ENCODE data around the gene TET2. TPM values are rescaled to one million over a fixed set of nuclear protein-coding genes. Genes with fewer than 3 reads are reported as not detected.

TET2 gene
- total and polyA plus RNA-seq, 2 of the 4 experiments (the other 2 are of a cell fraction) = 5.6 to 25.3 TPM

GRCh38 chr4:105296672-105297071, 150.0 kb downstream of the TET2 start:
- WGBS, 2 experiments (ENCODE audit: extremely low coverage in 2 of 2, insufficient read length in 1 of 2) = 93% methylated on average over 3 of the region's 6 CpGs; no CpG with 5 or more reads in 1 of the 2 experiments
- ChIA-PET CTCF (interaction anchor here (0.6 kb wide), 1 partner anchor 107 kb away, joined by 4 read pairs; no protein-coding TSS in a partner anchor), POLR2A (ENCODE audit: unreplicated experiment) (no interaction called here)
- Histone ChIP-seq H3K9me3 (ENCODE audit: control insufficient read depth, insufficient read depth, low read length) (no peaks in the 10 kb centered on the region), H4K20me1 (ENCODE audit: insufficient read depth, low read length) (no peaks in the 10 kb centered on the region), H4K91ac (ENCODE audit: insufficient read depth, low read depth, low read length) (no peak overlapping the region), H3K4me2 (ENCODE audit: low read depth, low read length) (no peak overlapping the region), H2AFZ (replicated peaks; ENCODE audit: low read length, poor library complexity) (no peak overlapping the region), H3K9ac (ENCODE audit: low read depth, low read length) (no peak overlapping the region), H2BK20ac (ENCODE audit: low read depth, low read length) (no peak overlapping the region), H4K8ac (ENCODE audit: low read depth in 2 of 2, low read length in 2 of 2) (no peak overlapping the region), H2AK5ac (ENCODE audit: low read depth, low read length) (no peak overlapping the region), H2BK120ac (ENCODE audit: low read depth, low read length) (no peak overlapping the region), H3K4me1 (ENCODE audit: control insufficient read depth, insufficient read depth, low read length) (no peaks in the 10 kb centered on the region), H3K56ac (ENCODE audit: extremely low read depth, insufficient read depth, low read length) (no peak overlapping the region), H3K4ac (ENCODE audit: low read depth, low read length) (no peak overlapping the region), H3K23ac (ENCODE audit: low read depth, low read length) (no peak overlapping the region), H3K4me3 (ENCODE audit: insufficient read depth, low read depth, low read length) (no peak overlapping the region), H3K27ac (ENCODE audit: insufficient read depth, low read length) (no peak overlapping the region), H3K36me3 (ENCODE audit: control insufficient read depth, insufficient read depth, low read length) (no peaks in the 10 kb centered on the region), H3K27me3 (ENCODE audit: control insufficient read depth, insufficient read depth, low read length) (no peaks in the 10 kb centered on the region), H4K5ac (ENCODE audit: low read depth, low read length) (no peak overlapping the region), H2BK15ac (ENCODE audit: low read depth, low read length) (no peak overlapping the region), H2BK5ac (ENCODE audit: low read depth, low read length, poor library complexity, severe bottlenecking) (no peak overlapping the region), H3K79me1 (ENCODE audit: low read depth in 1 of 2, low read length in 2 of 2) (no peaks in the 10 kb centered on the region), H2AK9ac (replicated peaks; ENCODE audit: low read depth, low read length, poor library complexity) (no peak overlapping the region), H3K18ac (ENCODE audit: low read depth, low read length) (no peak overlapping the region), H3K14ac (replicated peaks; ENCODE audit: low read depth, low read length) (no peak overlapping the region), H3K9me1 (ENCODE audit: insufficient read depth, low read length) (no peaks in the 10 kb centered on the region)
- ATAC-seq (ENCODE audit: low read depth) (no peak), DNase-seq (no peak)
- BruUV-seq (replicated peaks) = no TSS peak
- dilution Hi-C loops (cut with HindIII; ENCODE audit: low sequenced_read_pairs, unreplicated experiment) = no loop called here
- in situ Hi-C loops (cut with MboI; ENCODE audit: low sequenced_read_pairs) = no loop called here
- intact Hi-C loops (cut with micrococcal nuclease) = no loop called here
- no peak for TF ChIP-seq FOS (IDR thresholded peaks at IDR 0.05; ENCODE audit: low read depth, low read length)
- TF ChIP-seq, protein P1, sequence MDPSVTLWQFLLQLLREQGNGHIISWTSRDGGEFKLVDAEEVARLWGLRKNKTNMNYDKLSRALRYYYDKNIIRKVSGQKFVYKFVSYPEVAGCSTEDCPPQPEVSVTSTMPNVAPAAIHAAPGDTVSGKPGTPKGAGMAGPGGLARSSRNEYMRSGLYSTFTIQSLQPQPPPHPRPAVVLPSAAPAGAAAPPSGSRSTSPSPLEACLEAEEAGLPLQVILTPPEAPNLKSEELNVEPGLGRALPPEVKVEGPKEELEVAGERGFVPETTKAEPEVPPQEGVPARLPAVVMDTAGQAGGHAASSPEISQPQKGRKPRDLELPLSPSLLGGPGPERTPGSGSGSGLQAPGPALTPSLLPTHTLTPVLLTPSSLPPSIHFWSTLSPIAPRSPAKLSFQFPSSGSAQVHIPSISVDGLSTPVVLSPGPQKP (IDR thresholded peaks at IDR 0.05; ENCODE audit: borderline replicate concordance, low read depth, low read length) = no peak
- TF ChIP-seq MAZ (IDR thresholded peaks at IDR 0.05; ENCODE audit: borderline replicate concordance, low read depth, low read length) = no peak
- TF ChIP-seq MXI1 (IDR thresholded peaks at IDR 0.05; ENCODE audit: borderline replicate concordance, low read depth, low read length) = no peak
- TF ChIP-seq, protein P2, sequence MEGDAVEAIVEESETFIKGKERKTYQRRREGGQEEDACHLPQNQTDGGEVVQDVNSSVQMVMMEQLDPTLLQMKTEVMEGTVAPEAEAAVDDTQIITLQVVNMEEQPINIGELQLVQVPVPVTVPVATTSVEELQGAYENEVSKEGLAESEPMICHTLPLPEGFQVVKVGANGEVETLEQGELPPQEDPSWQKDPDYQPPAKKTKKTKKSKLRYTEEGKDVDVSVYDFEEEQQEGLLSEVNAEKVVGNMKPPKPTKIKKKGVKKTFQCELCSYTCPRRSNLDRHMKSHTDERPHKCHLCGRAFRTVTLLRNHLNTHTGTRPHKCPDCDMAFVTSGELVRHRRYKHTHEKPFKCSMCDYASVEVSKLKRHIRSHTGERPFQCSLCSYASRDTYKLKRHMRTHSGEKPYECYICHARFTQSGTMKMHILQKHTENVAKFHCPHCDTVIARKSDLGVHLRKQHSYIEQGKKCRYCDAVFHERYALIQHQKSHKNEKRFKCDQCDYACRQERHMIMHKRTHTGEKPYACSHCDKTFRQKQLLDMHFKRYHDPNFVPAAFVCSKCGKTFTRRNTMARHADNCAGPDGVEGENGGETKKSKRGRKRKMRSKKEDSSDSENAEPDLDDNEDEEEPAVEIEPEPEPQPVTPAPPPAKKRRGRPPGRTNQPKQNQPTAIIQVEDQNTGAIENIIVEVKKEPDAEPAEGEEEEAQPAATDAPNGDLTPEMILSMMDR (conservative IDR thresholded peaks at IDR 0.05; ENCODE audit: low read depth, low read length) = no peak
- TF ChIP-seq CHD1 (IDR thresholded peaks at IDR 0.05; ENCODE audit: low read depth, low read length) = no peak
- no peak for TF ChIP-seq POLR2A (IDR thresholded peaks at IDR 0.05; ENCODE audit: low read depth, low read length)
- TF ChIP-seq MAFK (IDR thresholded peaks at IDR 0.05; ENCODE audit: low read depth, low read length) = no peak
- no peak for TF ChIP-seq USF2 (IDR thresholded peaks at IDR 0.05; ENCODE audit: low read depth, low read length)
- TF ChIP-seq BHLHE40 (IDR thresholded peaks at IDR 0.05; ENCODE audit: low read depth, low read length) = no peak
- TF ChIP-seq CEBPB (IDR thresholded peaks at IDR 0.05; ENCODE audit: low read depth, low read length) = no peak
- no peak for TF ChIP-seq RAD21 (IDR thresholded peaks at IDR 0.05; ENCODE audit: low read length)
